HPDE6-E6E7 (cell line): ENCODE results near the gene MSI2.
A peak's percentile ranks its signal among the peaks of the same experiment; 100 is the strongest.

Experiments
- DNase-seq: peaks from one replicate; pipeline ENCODE4 v3.0.0; 2011; ENCODE audit warnings: missing footprints; ENCODE audit errors: extremely low spot score

Gene MSI2

DNA sequence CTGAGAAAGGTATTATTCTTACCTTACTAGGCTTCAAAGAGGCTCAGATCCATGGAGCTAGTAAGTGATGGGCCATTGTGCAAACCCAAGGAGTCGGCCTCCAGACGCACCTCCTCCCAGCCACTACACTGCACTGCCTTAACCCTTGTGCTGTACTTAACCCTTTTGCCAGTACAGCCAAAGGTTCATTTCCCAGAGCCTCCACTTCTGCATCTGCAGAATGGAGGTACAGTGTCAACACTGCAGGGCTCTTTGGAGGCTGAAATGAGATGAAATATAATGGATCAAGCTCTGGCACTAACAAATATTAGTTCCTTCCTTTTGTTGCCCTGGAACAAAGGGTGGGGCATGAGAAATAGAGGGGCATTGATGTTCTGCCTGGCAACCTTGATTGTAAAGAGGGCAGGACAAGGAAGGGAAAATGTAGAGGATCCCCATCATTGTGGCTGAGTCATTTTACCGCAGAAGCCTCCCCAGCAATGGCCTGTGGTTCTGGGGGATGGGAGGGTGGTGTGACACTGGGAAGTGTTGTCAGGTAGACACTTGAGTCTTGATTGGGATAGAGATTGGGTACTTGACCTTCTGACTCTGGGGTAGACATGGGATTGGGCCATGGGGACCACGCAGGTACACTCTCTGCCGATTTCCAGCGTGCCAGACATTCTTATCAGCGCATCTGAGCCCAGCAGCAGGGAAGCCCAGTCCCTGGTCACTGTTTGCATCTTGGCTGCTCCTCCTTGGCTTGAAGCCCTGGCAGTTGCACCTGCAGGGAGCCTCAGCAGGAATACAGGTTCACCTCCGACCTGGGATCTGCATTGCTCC lies 84.0 kb downstream of the MSI2 start:
- no peak for DNase-seq

DNA sequence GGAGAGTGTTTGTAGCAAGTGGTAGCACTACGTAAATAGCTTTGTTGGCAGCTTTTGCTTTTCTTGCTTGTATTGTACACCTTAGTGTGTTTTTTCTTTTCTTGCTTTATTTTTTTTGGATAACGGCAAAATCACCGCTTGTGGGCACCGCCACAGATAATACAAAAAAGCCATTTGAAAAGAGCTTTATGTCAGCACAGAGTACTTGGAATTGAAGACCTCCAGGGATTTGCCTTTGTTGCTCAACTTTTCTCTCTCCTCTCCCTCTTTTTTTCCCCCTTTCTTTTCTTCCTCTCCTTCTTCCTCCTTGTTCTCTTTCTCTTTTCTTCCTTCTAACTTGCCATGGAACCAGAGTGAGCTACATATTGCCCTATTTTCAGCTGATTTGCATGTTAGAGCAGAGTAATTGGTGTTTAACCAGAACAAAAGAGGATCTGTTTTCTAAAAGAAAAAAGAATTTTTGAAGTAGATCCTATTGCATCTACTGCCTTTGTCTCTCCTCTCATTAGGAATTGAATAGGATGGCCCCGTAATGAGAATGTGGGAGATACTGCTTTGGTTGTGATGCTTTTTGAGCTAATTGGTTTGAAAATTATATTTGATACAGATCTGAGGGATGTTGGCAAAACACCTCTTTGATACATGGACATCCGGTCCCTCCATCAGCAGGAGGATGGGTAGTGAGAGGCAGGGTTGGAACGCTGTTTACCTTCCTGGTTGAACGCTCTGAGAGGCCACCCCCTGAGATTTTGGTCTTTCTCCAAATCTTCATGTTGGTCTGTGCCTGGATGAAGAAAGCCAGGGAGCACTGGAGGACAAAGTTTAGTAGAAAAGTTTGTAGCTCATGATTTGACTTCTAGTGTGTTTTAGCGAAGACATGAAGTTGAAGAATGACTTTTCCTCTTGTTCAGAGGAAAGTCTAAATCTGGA lies 85.6 kb downstream of the MSI2 start:
- DNase-seq, result no peak

DNA sequence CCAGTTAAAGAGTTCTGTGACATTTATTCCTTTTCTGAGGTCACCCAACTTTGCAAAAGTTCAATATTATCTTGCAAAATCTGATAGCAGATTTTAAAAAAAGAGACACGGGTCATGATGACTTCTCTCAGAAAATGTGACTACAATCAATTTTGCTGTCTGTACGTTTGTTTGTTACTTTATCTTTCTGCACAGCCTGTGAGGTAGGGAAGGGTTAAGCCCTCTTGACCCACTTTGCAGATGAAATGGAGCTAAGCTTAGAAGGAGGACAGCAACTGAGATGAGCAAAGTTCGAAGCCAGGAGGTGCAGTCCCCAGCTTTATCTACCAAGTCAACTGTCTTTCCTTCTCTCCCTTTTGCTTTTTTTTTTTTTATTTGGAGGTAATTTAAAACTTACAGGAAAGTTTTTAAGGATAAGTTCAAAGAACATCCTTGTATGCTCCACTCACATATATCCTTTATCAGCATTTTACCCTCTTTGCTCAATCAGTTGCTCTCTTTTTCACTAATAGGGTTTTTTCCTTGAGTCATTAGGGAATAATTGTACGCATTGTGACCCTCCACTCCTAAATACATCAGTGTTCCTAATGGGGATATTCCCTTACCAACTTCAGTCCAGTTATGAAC lies 86.8 kb downstream of the MSI2 start:
- no peak for DNase-seq

DNA sequence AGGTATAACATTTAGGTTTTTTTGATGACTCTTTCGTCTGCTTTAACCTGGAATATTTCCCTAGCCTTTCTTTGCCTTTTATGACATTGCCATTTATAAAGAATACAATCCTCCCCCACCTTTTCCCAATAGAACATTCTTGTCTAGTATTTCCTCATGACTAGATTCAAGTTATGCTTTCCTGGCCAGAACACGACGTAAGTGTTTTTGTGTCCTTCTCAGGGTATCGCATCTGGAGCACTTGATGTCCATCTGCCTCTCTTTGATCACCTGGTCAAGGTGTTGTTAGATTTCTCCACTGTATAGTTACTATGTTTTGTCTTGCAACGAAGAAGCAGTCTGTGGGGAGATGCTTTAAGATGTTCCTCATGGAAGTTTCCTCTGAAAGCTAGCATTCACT lies 87.4 kb downstream of the MSI2 start:
- no peak for DNase-seq

DNA sequence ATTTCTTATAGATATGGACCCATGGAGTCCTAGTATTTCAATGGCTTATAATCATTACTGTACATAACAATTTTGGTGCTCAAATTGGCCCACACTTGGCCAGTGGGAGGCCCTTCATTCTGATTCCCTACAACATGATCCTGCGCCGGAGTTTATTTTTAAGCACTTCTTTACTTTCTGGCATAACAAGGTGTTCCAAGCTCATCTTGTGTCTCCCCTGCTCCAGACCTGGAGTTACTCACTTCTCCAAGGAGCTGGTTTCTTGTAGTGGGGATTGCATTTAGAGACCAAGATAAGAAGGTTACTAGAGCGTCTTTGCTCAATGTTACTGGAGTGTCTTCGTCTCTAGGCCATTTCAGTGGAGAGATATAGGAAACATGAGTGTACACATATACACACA lies 87.9 kb downstream of the MSI2 start:
- no peak for DNase-seq

DNA sequence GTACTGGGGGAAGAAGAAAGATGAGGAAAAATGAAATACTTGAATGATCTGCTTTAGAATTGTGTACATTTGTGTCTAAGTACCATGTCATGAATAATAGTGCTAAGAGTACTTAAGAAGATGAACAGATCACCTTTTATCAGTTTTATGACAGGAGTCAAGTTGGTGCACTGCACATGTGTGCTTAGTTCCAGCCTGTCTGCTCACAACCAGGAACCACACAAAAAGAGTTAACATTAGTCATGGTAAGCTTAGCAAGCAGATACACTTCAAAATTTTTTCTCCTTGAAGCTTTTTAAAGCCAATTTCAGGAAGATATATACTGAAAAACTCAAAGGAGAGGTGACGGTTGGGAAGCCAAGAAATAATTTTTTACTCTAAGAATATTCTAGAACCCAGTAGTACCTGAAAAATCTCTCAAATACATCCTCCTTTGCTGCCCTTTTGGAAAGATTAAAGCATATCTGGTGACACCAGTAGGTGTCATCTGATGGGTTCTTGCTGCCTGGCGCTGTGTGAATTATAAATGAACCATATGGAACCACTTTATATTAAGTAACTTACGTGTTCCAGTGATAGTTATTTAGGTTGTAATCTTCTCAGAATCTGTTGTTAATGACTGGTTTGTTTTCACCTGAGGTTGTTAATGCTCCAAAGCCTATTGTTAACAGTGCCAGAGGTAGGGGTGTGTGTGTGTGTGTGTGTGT lies 93.4 kb downstream of the MSI2 start:
- DNase-seq, result no peak

DNA sequence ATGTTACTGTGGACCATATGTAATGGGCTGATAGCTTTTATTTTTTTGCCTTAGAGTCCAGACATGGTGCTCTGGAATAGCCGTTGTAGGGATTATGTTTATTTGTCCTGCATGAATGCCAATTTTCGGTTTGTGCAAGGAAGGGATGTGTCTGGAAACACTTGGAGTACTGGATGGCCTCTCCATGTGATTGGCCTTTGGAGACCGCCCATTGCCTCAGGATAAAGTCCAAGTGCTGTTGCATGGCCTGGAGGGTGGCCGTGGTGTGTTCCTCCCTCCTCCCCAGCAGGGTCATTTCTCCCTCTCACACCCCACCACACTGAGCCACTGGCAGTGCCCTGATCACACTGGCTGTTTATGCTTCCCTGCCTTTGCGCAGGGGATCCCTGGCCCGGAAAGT lies 93.9 kb downstream of the MSI2 start:
- DNase-seq, result no peak

DNA sequence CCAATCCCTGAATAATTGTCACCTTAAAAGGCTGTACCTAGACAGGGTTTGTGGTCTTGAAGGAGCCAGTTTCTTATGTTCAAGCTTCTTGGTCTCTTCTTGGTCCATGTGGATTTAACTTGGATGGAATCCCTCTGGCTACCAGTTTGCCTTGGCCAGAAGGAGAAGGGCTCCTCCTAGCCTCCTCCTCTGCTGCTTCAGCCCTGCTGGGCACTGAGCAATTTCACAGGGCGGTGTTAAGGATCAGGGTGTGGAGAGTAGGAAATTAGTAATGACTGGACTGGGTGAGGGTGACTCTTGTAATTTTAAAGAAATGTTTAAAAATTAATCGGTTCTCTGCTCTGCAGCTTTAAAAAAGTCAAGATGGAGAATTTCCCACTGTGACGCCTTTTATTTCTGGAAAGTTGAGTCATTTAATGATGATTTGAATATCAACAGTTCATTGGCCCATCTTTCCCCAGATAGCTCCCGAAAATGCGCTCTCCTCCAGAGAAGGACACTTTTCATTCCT lies 96.4 kb downstream of the MSI2 start:
- DNase-seq, result no peak

DNA sequence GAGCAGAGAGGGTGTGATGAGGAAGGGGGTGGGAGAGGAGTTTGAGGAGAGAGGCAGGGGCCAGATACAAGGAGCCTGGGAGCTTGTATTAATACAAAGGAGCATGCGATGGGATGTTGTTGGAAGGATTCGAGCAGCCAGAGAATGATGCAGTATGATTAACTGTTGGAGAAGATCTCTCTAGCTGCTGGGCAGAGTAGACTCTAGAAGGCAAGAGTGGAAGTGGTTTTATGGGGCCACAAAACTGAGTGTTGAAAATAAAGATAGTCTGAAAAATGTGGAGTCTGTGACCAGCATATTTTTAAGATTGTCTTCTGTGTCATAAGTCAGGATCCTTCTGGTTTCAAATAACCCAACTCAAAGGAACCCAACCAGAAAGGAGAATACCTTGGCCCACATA lies 98.3 kb downstream of the MSI2 start:
- DNase-seq, result no peak

DNA sequence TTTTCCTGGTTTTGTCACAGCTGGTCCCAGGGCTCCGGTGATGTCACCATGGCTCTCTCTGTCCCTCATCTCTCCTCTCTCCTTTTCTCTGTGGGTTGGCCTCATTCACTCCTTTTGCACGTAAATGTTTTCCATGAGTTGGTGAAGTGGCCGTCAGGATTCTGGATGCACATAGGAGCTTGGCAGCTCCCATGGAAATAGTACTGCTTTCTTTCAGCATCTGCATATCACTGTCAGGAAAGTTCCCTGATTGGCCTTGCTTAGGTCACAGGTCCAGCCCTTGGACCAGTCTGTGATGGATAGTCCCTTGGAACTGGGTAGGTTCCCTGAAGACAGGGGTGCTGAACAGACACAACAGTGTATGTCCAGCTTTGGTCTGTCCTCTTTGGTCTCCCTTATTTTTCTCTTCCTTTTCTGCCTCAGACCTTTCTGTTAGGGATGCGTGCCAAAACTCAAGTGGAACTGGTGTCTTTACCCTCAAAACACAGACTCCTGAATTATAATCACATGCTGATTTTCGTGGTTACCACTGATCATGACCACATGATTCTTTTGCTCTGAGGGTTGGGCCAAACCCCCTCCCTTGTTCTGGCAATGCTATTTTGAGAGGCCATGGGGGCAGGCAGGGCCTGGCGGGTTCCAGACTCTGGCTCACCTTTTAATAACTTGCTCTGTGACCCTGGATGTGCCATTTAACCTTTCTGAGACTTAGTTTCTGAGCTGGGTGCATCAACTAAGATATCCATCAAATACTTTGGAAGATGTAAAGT lies 99.0 kb downstream of the MSI2 start:
- no peak for DNase-seq

DNA sequence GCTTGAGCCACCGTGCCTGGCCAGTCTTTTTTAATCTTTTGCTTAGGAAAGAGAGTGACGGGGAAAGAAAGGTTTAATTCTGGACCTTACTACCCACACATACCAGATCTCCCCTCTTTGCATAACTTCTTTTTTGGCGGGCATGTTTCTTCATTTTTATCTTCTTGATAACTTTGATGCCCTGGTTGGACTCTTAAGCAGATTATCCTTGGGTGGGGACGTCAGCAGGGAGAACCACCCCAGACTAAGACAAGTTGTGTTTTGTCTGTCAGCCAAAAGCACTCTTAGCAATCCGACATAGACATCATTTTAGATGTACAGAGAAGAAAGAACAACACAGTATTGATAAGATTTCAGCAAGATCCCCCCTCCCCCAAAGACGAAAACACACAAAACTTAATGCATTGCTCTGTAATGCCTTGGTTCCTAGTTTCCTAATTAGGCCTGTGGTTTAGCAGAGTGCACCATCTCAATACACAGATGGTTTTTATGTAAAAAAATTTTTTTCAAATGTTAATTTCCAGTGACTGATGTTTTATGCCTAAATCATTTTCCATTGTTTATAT lies 99.9 kb downstream of the MSI2 start:
- no peak for DNase-seq

DNA sequence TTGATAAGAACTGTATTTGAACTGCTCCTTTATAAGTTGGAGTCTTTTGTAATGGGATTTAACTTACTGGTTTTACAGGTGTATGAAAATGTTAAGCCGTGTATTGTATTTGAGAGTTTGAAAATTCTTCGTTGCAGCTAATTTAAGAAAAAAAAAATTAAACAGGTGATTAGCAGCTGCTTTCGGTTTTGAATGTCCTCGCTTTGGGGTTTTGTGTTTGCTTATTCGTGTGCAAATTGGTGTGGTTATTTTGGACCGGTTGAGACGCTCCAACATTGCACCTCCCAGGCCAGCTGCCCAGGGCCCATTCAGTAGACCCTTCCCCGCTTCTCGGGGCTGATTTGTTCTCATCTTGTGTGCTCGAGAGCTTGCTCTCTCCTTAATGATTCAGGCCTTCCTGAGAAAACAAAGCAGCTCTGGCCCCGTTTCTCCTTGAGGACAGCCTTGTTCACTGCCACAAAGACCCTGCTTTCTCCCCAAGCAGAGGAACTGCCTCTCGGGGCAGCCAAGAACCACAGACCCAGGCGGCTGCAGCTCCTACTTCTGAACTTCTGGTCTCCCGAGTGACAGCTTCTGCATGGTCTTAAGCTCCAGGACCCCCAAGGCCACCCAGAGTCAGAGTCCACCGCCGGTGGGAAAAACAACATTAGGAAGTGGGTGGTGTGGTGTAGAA lies 100.5 kb downstream of the MSI2 start:
- DNase-seq, result no peak

DNA sequence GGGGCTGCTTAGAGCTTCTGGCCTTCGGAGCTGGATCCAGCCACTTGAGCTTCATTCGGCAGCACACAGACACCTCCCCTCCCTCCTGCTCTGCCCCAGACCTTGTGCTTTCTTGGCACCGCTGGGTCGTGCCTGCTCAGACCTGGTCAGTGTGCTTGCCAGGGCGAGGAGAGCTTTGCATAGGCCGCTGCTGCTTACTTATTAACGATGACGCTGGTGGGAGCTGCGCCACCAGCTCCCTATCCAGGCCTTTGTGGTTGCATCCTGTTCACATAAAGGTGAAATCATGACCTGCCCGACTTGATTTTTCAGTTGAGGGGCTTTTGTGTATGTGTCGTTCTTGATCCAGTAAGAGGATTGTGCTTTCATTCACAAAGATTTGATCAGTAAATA lies 101.1 kb downstream of the MSI2 start:
- no peak for DNase-seq

DNA sequence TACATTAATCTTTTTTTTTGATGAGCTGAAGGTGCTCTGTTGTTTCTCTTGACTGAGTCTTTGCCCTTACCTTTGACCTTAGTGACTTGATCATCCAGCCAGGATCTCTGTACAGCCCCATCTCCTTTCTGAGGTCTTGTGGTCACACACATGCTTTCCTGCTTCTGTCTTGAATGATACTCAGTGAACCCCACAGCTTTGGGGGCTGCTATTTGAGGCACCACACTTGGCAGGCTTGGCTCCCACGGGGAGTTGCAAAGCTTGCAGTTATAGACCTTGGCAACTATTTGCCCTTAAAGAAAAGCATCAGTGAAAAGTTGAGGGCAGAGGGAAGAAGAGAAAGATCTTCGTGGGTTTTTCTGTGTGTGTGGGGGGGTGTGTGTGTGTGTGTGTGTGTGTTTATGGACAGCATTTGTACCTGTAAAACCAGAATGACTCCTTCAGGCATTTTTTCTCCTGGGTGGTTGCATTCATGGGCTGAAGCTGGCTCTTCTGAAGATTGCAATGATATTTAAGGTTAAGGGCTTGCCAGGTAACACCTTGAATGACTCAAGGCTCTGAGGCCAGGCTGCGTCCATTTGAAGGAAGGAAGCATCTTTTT lies 101.6 kb downstream of the MSI2 start:
- DNase-seq, result peak; percentile 44

DNA sequence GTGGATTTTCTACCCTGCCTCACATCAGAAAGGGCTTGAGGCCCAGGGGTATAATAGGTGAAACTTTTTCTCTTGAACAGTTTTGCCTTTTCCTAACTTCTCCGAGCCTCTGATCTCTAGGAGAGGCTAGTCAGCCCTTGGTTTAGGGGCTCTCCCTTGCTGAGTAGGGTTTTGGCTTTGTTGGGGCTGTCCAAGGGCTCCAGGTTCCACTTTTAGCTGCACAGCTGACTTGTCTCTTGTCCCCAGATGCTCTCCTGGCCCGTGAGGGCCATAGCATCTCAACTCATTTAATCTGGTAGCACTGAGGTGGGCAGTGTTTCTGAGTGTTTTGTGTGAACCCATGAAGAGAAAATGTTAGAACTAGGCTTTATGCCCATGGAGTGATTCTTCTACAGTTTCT lies 103.9 kb downstream of the MSI2 start:
- DNase-seq, result no peak

DNA sequence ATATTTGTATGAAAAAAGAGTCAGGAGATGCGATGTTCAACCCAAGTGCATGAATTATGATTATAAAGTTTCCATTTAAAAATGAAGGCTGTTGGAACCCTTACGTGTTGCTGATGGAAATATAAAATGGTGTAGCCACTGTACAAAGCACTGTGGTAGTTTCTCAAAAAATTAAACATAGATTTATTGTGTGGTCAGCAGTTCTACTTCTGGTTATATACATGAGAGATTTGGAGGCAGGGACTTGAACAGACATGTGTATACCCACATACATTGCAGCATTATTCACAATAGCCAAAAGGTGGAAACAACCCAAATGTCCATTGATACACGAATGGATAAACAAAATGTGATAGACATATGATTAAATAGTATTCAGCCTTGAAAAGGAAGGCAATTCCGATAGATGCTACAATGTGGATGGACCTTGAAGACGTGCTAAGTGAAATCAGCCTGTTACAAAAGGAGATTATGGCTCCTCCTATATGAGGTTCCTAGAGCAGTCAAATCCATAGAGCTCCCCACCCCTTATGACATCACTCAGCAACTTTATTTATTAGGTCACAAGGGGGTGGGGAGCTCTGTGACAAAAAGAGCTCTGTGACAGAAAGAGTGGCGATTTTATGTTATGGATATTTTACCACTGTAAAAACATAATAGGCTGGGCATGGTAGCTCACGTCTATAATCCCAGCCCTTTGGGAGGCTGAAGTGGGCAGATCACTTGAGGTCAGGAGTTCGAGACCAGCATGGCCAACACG lies 106.7 kb downstream of the MSI2 start:
- no peak for DNase-seq

DNA sequence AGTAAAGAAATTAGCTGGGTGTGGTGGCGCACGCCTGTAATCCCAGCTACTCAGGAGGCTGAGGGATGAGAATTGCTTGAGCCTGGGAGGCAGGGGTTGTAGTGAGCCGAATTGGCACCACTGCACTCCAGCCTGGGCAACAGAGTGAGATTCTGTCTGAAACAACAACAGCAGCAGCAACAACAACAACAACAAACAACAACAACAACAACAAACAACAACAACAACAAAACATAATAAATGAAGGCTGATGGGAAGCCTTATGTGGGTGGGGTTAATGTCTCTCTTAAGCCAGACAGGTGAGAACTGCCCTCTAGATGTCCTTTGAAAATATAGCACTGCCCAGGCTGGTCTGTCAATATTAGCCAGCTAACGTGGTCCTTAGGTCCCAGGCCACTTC lies 107.3 kb downstream of the MSI2 start:
- no peak for DNase-seq

DNA sequence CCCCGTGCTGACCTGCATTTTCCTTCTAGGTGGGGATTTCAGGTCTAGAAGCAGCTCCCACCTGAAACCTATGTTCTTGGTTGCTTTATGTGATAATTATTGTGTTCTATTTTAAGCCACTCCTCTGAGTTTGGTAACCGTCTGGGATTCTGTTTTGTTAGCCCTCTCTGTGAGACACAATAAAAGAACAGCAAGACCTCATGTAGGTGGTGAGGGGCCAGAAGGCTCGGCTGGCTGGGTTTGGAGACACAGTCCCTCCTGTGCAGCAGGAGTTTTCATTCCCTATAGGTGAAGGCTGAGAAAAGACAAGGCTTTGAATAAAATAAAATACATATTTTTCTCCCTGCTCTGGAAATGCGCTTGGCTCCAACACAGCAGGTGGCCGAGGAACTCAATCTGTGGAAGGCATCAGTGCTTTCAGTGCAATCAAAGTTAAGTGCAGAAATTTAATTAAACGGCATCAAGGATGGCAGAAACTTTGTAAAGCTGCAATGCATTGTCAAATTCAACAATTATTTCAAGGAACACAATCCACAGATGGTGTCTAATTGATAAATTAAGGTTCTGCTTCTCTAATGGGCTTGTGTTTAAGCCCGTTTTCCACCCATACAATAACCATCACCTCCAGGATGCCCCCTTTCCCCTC lies 107.8 kb downstream of the MSI2 start:
- DNase-seq, result no peak
